ENCODE results near the gene C1QTNF6. TPM values are rescaled to one million over a fixed set of nuclear protein-coding genes. Genes with fewer than 3 reads are reported as not detected.

Gene C1QTNF6
- total and polyA plus RNA-seq, 2 donors, result 3.6 to 23.2 TPM

DNA sequence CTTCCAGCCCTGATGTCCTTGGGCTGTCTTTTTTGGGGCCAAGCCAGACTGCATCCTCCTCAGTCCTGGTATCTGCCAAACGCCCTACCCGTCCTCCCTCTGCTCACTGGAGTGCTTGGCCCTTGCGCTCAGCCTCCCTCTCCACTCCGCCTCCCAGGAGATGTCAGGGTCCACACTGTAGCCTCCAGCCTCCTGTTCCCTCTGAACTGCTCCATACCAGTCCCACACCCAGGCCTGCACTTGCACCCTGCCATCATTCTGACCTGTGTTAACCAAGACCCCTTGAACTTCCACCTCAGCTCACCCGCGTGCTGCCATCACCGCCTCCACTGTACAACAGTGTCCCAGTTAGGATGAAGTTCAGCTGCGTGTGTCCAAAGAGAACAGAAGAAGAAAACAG is 32.1 kb downstream of the C1QTNF6 start:
- Histone ChIP-seq H3K27me3 (ENCODE audit: control insufficient read depth in 2 of 2, insufficient read depth in 1 of 2, low read length in 1 of 2) (no peaks in the 10 kb centered on the region), H3K9me3 (ENCODE audit: control insufficient read depth in 2 of 2, insufficient read depth in 1 of 2, low read length in 1 of 2) (peaks cover 0 to 15% of the 10 kb centered on the region in 2 donors), H3K4me1 (ENCODE audit: control insufficient read depth in 2 of 2, insufficient read depth in 2 of 2, low read length in 2 of 2) (peaks cover 0 to 7% of the 10 kb centered on the region in 2 donors), H3K27ac (ENCODE audit: low read depth in 1 of 2, low read length in 1 of 2) (no peak overlapping the region), H3K36me3 (ENCODE audit: control insufficient read depth in 2 of 2, insufficient read depth in 2 of 2, low read length in 1 of 2) (no peaks in the 10 kb centered on the region), H3K4me3 (ENCODE audit: low read length in 2 of 2) (no peak overlapping the region)
- WGBS, result 98% methylated on average over 8 of the region's 8 CpGs
- DNase-seq (ENCODE audit: low read depth in 6 of 9, low spot score in 9 of 9), result no peak

DNA sequence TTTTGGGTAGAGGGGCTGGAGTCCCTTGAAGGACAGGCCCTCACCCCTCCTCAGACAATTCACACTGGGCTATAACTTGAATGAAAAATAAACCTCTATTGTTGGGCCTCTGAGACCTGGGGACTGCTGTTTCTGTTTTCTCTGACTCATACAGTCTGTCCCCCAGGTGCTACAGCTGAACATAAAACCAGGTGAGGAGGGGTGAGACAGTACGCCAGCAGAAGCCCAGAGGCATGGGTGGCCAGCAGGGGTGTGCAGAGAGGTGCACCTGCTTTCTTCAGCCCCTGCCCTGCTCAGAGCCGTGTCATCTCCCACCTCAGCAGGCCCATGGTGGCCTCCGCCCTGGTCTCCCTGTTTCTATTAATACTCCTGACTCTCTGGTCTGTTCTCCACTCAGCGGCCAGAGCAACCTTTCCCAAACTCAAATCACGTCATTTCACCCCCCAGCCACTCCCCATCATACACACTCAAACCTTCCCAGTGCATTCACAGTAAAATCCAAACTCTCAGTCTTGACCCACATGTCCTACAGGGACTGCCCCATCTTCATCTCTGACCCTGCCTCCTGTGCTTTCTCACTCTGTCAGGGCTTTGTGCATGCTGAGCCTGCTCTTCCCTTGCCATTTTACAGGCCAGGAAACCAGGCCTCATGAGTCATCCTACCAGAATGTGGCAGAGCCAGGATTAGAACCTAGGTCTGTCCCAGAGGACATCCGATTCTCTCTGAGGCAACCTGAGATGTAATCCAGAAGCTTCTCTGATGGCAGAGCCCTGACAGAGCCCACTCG is 32.9 kb downstream of the C1QTNF6 start:
- Histone ChIP-seq H3K27me3 (ENCODE audit: control insufficient read depth in 2 of 2, insufficient read depth in 1 of 2, low read length in 1 of 2) (no peaks in the 10 kb centered on the region), H3K4me1 (ENCODE audit: control insufficient read depth in 2 of 2, insufficient read depth in 2 of 2, low read length in 2 of 2) (peaks cover 0 to 8% of the 10 kb centered on the region in 2 donors), H3K9me3 (ENCODE audit: control insufficient read depth in 2 of 2, insufficient read depth in 1 of 2, low read length in 1 of 2) (peaks cover 0 to 15% of the 10 kb centered on the region in 2 donors), H3K27ac (ENCODE audit: low read depth in 1 of 2, low read length in 1 of 2) (no peak overlapping the region), H3K36me3 (ENCODE audit: control insufficient read depth in 2 of 2, insufficient read depth in 2 of 2, low read length in 1 of 2) (no peaks in the 10 kb centered on the region), H3K4me3 (ENCODE audit: low read length in 2 of 2) (no peak overlapping the region)
- DNase-seq (ENCODE audit: low read depth in 6 of 9, low spot score in 9 of 9), result no peak
- WGBS, result 96% methylated on average over 7 of the region's 7 CpGs

DNA sequence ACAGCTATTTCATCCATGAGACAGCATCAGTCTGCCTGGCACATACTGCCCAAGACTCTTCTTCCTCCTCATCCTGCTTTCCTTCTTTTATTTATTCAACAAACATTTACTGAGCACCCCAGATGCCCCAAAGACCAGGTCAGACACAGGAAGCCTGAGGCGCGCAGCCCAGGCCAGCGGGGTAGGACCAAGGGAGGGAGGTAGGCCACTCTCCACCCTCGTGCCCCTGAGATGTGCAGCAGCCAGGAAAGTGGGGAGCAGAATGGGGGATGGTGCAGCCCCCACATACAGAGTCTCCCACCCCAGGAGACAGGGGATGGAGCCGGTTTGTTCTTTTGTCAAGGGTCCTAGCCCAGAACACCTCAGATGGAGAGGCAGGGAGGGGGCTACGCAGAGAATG is 34.1 kb downstream of the C1QTNF6 start:
- H3K36me3 ChIP-seq (ENCODE audit: control insufficient read depth in 2 of 2, insufficient read depth in 2 of 2, low read length in 1 of 2), result no peaks in the 10 kb centered on the region
- no peak overlapping the region for H3K4me3 ChIP-seq (ENCODE audit: low read length in 2 of 2)
- 98% methylated on average over 6 of the region's 6 CpGs for WGBS
- H3K27me3 ChIP-seq (ENCODE audit: control insufficient read depth in 2 of 2, insufficient read depth in 1 of 2, low read length in 1 of 2), result no peaks in the 10 kb centered on the region
- no peak overlapping the region for H3K27ac ChIP-seq (ENCODE audit: low read depth in 1 of 2, low read length in 1 of 2)
- peaks cover 6 to 21% of the 10 kb centered on the region in 2 donors for H3K4me1 ChIP-seq (ENCODE audit: control insufficient read depth in 2 of 2, insufficient read depth in 2 of 2, low read length in 2 of 2)
- H3K9me3 ChIP-seq (ENCODE audit: control insufficient read depth in 2 of 2, insufficient read depth in 1 of 2, low read length in 1 of 2), result peaks cover 0 to 17% of the 10 kb centered on the region in 2 donors
- DNase-seq (ENCODE audit: low read depth in 6 of 9, low spot score in 9 of 9), result no peak

DNA sequence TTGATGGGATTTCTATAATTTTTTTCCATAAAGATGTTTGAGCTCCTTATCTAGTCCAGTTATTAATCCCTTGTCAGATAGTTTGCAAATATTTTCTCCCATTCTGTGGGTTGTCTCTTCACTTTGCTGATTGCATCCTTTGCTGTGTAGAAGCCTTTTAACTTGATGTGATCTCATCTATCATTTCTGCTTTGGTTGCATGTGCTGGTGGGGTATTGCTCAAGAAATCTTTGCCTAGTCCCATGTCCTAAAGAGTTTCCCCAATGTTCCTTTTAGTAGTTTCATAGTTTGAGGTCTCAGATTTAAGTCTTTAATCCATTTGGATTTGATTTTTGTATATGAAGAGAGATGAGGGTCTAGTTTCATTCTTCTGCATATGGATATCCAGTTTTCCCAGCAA is 36.6 kb downstream of the C1QTNF6 start:
- Histone ChIP-seq H3K27me3 (ENCODE audit: control insufficient read depth in 2 of 2, insufficient read depth in 1 of 2, low read length in 1 of 2) (no peaks in the 10 kb centered on the region), H3K9me3 (ENCODE audit: control insufficient read depth in 2 of 2, insufficient read depth in 1 of 2, low read length in 1 of 2) (peaks cover 0 to 12% of the 10 kb centered on the region in 2 donors), H3K27ac (ENCODE audit: low read depth in 1 of 2, low read length in 1 of 2) (no peak overlapping the region), H3K4me1 (ENCODE audit: control insufficient read depth in 2 of 2, insufficient read depth in 2 of 2, low read length in 2 of 2) (peaks cover 6 to 23% of the 10 kb centered on the region in 2 donors), H3K4me3 (ENCODE audit: low read length in 2 of 2) (no peak overlapping the region), H3K36me3 (ENCODE audit: control insufficient read depth in 2 of 2, insufficient read depth in 2 of 2, low read length in 1 of 2) (no peaks in the 10 kb centered on the region)
- DNase-seq (ENCODE audit: low read depth in 6 of 9, low spot score in 9 of 9), result no peak

DNA sequence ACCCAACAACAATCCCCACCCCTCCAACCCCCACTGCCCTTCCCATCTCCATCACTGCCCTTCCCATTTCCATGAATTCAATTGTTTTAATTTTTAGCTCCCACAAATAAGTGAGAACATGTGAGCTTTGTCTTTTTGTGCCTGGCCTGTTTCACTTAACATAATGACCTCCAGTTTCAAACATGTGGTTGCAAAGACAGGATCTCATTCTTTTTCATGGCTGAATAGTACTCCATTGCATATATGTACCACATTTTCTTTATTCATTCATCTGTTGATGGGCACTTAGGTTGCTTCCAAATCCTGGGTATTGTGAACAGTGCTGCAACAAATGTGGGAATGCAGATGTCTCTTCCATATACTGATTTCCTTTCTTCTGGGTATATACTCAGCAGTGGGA is 37.3 kb downstream of the C1QTNF6 start:
- no peaks in the 10 kb centered on the region for H3K27me3 ChIP-seq (ENCODE audit: control insufficient read depth in 2 of 2, insufficient read depth in 1 of 2, low read length in 1 of 2)
- H3K9me3 ChIP-seq (ENCODE audit: control insufficient read depth in 2 of 2, insufficient read depth in 1 of 2, low read length in 1 of 2), result peaks cover 0 to 10% of the 10 kb centered on the region in 2 donors
- H3K4me1 ChIP-seq (ENCODE audit: control insufficient read depth in 2 of 2, insufficient read depth in 2 of 2, low read length in 2 of 2), result peaks cover 6 to 27% of the 10 kb centered on the region in 2 donors
- H3K4me3 ChIP-seq (ENCODE audit: low read length in 2 of 2), result no peak overlapping the region
- DNase-seq (ENCODE audit: low read depth in 6 of 9, low spot score in 9 of 9), result no peak
- no peaks in the 10 kb centered on the region for H3K36me3 ChIP-seq (ENCODE audit: control insufficient read depth in 2 of 2, insufficient read depth in 2 of 2, low read length in 1 of 2)
- no peak overlapping the region for H3K27ac ChIP-seq (ENCODE audit: low read depth in 1 of 2, low read length in 1 of 2)

DNA sequence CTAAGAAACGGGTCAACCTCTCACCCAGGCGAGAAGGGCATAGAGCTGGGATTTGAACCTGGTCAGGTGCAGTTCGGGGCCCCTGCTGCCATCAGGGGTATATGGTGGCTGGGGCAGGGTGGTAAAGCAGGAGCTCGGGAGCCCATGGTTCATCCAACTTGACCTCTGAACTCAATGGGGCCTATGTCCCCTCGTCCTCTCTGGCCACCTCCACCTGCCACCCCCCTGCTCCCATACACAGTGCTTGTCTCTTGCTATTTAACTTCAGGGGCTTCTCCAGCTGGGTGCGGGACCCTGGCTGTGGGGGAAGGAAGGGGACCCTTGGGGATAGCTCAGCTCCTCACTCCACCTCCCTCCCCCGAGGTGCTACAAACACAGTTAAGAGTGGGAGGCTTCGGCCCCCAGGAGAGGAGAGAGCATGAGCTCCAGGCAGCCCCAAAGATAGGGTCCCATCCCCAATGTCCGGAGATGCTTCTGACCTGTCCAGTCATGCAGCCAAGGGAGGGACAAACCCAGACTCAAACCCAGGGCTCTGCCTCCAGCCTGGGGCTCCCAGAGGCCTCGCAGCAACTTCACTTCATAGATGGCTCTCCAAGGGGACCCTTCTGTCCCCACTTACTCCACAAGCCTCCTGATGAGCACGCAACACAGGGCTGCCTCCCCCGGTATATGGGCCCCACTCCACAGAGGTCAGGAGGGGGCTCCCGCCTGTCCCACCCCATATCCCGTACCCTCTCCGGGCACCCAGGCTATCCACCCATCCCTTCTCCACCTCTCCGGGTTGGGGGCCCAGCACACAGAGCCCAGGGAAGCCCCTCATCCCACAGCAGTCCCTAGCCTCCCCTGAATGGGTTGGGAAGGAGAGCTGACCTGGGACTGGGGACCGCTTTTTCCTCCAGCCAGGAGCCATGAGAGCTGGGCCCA is 39.0 kb downstream of the C1QTNF6 start:
- no peaks in the 10 kb centered on the region for H3K27me3 ChIP-seq (ENCODE audit: control insufficient read depth in 2 of 2, insufficient read depth in 1 of 2, low read length in 1 of 2)
- H3K27ac ChIP-seq (ENCODE audit: low read depth in 1 of 2, low read length in 1 of 2), result peak overlapping the region; percentile 2 to 74
- peaks cover 6 to 27% of the 10 kb centered on the region in 2 donors for H3K4me1 ChIP-seq (ENCODE audit: control insufficient read depth in 2 of 2, insufficient read depth in 2 of 2, low read length in 2 of 2)
- H3K9me3 ChIP-seq (ENCODE audit: control insufficient read depth in 2 of 2, insufficient read depth in 1 of 2, low read length in 1 of 2), result peaks cover 0 to 3% of the 10 kb centered on the region in 2 donors
- H3K36me3 ChIP-seq (ENCODE audit: control insufficient read depth in 2 of 2, insufficient read depth in 2 of 2, low read length in 1 of 2), result no peaks in the 10 kb centered on the region
- DNase-seq (ENCODE audit: low read depth in 6 of 9, low spot score in 9 of 9), result no peak
- WGBS, result 93% methylated on average over 17 of the region's 17 CpGs
- peak overlapping the region; percentile 43 to 44 for H3K4me3 ChIP-seq (ENCODE audit: low read length in 2 of 2)

DNA sequence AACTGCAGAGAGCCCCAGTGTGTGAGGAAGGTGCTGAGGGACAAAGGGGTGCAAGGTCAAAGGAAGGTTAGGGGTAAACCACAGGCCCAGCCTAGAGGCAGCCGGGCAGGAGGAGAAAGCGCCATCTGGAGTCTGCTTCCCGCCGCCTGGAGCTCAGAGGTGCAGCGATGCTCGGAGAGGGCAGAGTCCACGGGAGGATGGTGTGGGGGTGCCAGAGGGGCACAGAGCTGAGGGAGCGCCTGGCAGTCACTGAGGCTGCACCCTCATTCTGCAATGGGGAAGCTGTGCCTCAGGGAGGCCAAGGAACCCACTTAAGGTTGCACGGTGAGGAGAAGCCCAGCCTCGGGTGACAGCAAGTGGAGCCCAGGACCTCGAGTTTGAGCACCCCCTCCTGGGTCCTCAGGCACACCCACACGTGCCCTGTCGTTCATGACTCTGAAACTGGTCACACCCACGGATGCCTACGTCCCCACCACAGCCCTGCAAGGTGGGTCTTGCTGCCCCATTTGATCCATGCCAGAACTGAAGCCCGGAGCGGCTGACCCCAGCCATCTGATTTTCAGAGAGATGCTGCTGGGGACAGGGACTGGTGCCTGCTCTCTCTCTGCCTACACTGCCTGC is 39.9 kb downstream of the C1QTNF6 start:
- Histone ChIP-seq H3K4me3 (ENCODE audit: low read length in 2 of 2) (peak overlapping the region; percentile 1 to 44), H3K4me1 (ENCODE audit: control insufficient read depth in 2 of 2, insufficient read depth in 2 of 2, low read length in 2 of 2) (peaks cover 6 to 29% of the 10 kb centered on the region in 2 donors), H3K9me3 (ENCODE audit: control insufficient read depth in 2 of 2, insufficient read depth in 1 of 2, low read length in 1 of 2) (peaks cover 0 to 3% of the 10 kb centered on the region in 2 donors), H3K27me3 (ENCODE audit: control insufficient read depth in 2 of 2, insufficient read depth in 1 of 2, low read length in 1 of 2) (no peaks in the 10 kb centered on the region), H3K36me3 (ENCODE audit: control insufficient read depth in 2 of 2, insufficient read depth in 2 of 2, low read length in 1 of 2) (peaks cover 0 to 3% of the 10 kb centered on the region in 2 donors), H3K27ac (ENCODE audit: low read depth in 1 of 2, low read length in 1 of 2) (peak overlapping the region in 1 of 2 donors; percentile 11)
- no peak for DNase-seq (ENCODE audit: low read depth in 6 of 9, low spot score in 9 of 9)
- 83% methylated on average over 17 of the region's 17 CpGs for WGBS

DNA sequence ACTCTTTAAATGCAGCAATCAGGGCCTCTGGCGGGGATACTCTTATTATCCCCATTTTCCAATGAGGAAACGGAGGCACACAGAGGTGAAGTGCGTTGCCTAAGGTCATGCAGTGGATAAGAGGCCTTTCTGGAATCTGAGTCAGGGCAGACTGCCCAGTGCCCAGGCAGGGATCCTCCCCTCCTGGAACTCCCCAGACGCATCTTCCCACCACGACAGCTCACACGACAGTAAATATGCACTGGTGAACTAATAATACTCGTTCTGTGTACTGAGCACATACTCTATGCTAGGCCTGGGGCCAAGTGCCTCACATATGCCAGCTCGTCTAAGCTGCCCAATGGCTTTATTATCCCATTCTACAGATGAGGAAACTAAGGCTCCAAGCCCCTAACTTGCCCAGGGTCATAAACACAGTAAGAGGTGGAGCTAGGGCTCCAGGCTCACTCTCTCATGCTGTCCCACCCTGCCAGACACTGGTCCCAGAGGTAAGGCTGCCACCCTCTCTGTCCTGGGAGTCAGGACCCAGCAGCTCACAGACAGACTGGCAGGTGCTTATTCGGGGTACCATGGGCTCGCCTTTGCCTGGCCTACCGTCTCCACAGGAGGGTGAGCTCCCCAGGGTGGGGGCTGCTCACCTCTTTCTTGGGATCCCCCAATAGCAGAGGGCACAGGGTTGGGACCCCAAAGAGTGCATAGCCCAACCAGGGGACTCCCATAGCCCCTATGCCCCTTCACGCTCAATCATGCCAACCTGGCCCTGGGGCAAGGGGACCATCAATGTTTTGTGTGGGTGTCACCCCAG is 40.7 kb downstream of the C1QTNF6 start:
- Histone ChIP-seq H3K4me1 (ENCODE audit: control insufficient read depth in 2 of 2, insufficient read depth in 2 of 2, low read length in 2 of 2) (peaks cover 6 to 29% of the 10 kb centered on the region in 2 donors), H3K27ac (ENCODE audit: low read depth in 1 of 2, low read length in 1 of 2) (no peak overlapping the region), H3K9me3 (ENCODE audit: control insufficient read depth in 2 of 2, insufficient read depth in 1 of 2, low read length in 1 of 2) (peaks cover 0 to 3% of the 10 kb centered on the region in 2 donors), H3K36me3 (ENCODE audit: control insufficient read depth in 2 of 2, insufficient read depth in 2 of 2, low read length in 1 of 2) (peaks cover 0 to 8% of the 10 kb centered on the region in 2 donors), H3K27me3 (ENCODE audit: control insufficient read depth in 2 of 2, insufficient read depth in 1 of 2, low read length in 1 of 2) (no peaks in the 10 kb centered on the region), H3K4me3 (ENCODE audit: low read length in 2 of 2) (no peak overlapping the region)
- no peak for DNase-seq (ENCODE audit: low read depth in 6 of 9, low spot score in 9 of 9)
- WGBS, result 93% methylated on average over 12 of the region's 12 CpGs

Data from thymus (tissue), 11 donors.